Renal pelvis (tissue), 4 donors: Measurements from ENCODE around the gene MGLL. TPM values are rescaled to one million over a fixed set of nuclear protein-coding genes. Genes with fewer than 3 reads are reported as not detected.

Experiments
- DNase-seq: peaks from one replicate; pipeline ENCODE4 v3.0.0-alpha.2; 2013
- polyA plus RNA-seq, 3 donors: library from polyadenylated mRNA; unstranded; fragments of 120-200 nt; gene quantifications; one replicate each; pipeline ENCODE4 v1.2.1, GENCODE V29; 2013; ENCODE audit not compliant: insufficient read length in 3 of 3

MGLL gene
- polyA plus RNA-seq, 3 donors, result 23.7 to 29.9 (median 25.2) TPM

- no peak for DNase-seq
These were observed 44.2 kb downstream of the MGLL start for GRCh38 chr3:127777921-127778656.

- DNase-seq, result no peak
These were observed 45.0 kb downstream of the MGLL start for GRCh38 chr3:127777332-127777731.

DNA sequence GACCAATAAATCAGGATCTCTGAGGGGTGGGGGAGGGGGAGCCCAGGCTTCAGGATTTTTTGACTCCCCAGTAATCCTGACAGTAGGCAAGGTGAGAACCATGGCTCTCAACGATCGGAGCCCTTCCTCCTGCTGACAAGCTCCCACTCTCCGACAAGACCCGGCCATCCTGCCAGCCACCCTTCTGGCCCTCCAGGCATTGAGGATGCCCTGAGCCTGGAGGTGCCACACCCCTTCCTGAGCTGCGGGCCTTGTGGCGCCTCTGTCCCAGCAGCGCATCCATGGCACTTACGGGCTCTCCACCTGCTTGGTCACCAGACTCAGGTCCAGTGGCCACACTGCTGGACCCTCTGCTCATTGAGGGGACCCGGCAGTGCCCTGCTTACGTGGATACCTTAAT, 46.0 kb downstream of the MGLL start:
- DNase-seq, result no peak

GRCh38 chr3:127775398-127776109, 46.8 kb downstream of the MGLL start:
- no peak for DNase-seq

DNA sequence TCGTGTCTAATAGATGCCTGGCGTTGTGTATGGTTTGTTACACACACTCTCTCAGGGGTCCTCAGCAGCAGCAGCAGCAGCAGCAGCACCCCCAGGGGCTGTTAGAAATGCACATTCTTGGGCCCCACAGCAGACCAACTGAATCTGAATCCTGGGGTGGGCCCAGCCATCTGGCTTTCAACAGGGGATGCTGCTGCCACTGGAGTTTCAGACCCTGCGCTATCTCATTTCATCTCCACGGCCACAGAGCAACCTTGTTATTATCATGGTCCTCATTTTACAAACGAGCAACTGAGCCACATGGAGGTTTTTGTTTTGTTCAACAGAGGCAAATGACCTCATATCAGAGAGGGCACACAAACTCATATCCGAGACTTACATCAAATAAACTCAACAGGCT, 47.7 kb downstream of the MGLL start:
- no peak for DNase-seq

- DNase-seq, result no peak
These were observed 48.4 kb downstream of the MGLL start for GRCh38 chr3:127773752-127774395.

- no peak for DNase-seq
These were observed 49.2 kb downstream of the MGLL start for GRCh38 chr3:127772827-127773751.

- no peak for DNase-seq
These were observed 50.0 kb downstream of the MGLL start for GRCh38 chr3:127772273-127772672.

DNA sequence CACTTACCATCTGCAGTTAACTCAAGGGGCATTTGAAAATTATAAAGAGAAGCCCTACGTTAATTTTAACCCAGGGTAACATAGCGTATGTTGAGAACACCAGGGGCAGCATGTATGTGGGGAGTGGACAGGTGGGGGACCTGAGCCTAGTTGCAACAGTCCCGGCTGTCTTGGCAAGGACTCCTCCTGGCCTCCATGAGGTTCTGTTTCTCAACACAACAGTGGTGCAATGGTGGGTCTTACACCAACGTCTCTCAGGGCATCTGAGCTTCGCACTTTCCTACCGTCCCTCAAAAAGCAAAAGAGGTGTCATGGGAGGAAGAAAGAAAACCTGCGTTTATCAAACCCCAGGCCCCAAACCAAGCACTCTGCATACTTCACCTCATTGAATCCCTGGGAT, 50.6 kb downstream of the MGLL start:
- no peak for DNase-seq

- no peak for DNase-seq
These were observed 51.5 kb downstream of the MGLL start for GRCh38 chr3:127770671-127771355.

- DNase-seq, result no peak
These were observed 52.8 kb downstream of the MGLL start for GRCh38 chr3:127769284-127770081.

DNA sequence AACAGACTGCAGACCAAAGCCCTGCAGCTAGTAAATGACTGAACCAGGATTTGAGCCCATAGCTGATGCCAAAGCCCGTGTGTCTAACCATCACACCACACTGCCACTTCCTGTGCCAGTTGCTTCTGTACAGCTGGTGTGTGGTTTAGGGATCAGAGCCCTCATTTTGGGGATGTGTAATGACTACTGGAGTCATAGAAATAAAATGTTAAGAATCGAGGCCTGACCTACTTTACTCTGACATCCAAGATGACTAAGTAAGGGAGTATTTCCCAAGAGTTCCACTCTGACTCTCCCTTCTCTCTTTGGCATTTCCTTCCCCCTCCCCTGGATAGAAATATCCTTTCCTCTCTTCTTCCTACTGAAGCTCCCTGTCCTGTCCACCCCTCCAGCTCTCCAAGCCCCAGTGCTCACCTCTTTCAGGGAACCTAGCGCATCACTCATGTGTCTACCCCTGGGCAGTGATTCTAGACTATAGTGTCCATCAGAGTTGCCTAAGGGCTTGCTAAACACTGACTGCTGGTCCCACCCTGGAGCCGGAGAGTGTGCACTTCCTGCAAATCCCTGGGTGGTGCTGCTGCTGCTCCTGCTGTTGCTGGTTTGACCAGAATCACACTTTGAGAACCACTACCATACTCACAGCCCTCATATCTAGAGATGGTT, 53.8 kb downstream of the MGLL start:
- DNase-seq, result no peak

DNA sequence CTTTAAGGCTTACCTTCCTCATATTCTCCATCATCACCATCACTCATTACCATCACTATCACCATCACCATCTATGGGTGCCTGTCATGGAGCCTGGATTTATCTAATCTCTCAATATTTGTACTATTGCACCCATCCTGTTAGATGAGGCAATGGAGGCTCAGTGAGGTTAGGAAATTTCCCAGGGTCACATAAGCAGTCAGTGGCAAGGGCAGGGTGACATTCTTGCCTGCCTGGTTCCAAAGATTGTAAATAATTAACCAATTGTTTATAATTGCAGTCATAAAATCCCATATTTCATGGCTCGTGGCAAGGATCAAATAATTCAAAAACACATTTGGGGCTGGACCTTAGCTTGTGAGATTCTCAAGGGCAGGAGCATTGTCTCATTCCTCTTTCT, 55.2 kb downstream of the MGLL start:
- no peak for DNase-seq

DNA sequence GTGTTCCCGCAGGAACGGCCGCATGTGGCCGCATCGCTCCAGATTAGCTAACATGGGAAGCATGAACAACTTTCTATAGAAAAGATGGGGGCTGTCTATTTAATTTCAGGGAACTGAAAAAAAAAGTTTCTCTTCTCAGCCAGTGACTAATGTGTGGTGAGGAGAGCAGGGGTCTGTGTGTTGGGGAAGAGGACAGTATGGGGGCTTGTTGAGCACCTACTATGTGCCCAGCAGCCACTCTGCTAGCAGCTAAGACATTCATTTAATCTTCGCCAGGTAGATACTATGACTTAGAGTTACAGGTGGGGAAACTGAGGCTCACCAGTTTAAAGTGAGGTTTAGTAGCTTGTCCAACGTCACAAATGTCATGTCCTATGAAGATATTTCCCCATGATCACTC, 56.6 kb downstream of the MGLL start:
- DNase-seq, result no peak

GRCh38 chr3:127764841-127765362, 57.4 kb downstream of the MGLL start:
- DNase-seq, result no peak

- DNase-seq, result no peak
These were observed 58.0 kb downstream of the MGLL start for GRCh38 chr3:127764301-127764700.

- no peak for DNase-seq
These were observed 58.5 kb downstream of the MGLL start for GRCh38 chr3:127763816-127764215.

DNA sequence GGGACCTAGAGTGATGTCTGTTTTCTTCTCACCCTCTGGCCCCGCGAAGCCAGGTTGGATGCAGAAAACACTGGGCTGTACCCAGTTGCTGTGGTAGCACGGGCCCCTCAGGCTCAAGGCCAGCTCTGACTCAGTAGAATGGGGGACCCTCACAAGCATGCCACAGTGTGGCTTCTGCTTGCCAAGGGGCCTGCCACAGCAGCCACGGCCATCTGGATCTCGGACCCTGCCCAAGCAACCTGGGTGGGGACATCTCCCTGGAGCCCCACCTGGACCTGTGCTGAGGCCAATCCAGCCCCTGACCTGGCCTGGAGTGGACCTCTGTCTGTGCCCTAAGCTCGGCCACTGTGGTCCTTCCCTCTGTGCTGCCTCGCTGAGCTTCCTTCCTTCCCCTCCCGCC, 59.0 kb downstream of the MGLL start:
- DNase-seq, result no peak

GRCh38 chr3:127762787-127763105, 59.6 kb downstream of the MGLL start:
- no peak for DNase-seq
